Right ventricle myocardium inferior (tissue), 1 donor: ENCODE measurements around the gene PARD6G. TPM values are rescaled to one million over a fixed set of nuclear protein-coding genes. Genes with fewer than 3 reads are reported as not detected.
"Not testable (repeated sequence)": the region's sequence is repeated elsewhere in the genome, so short reads cannot be mapped to it uniquely, and the experiment has no call there.

Experiments
- ATAC-seq: fragments of 200-7000 bp; cut with Tn5 transposase; one replicate; pipeline ENCODE4 v1.9.1; 2020; ENCODE audit warnings: mild to moderate bottlenecking, moderate library complexity
- DNase-seq: peaks from one replicate; pipeline ENCODE4 v3.0.0; 2021; ENCODE audit errors: missing footprints
- intact Hi-C: fragments of 100-400 bp; cut with DNase I; formaldehyde crosslinking; loops from one replicate; pipeline ENCODE4 v1.11.0; 2022
- total RNA-seq: library from RNA; stranded (reverse); fragmentation: NEBNext Ultra II Directional; extraction: Animal tissue kit (Norgen Biotek cat#: 25700); gene quantifications from one replicate; pipeline ENCODE4 v1.2.1, GENCODE V29; 2021
- donor health status: DM: no; HTN: yes; CAD: no; lungs with severe emphysema.

The PARD6G gene
- total RNA-seq, 1 donor from 2014 or later: 2.1 TPM

GRCh38 chr18:80164727-80165355 is 82.5 kb downstream of the PARD6G start:
- ATAC-seq, intact Hi-C loops, DNase-seq: not testable (repeated sequence)

GRCh38 chr18:80163183-80163582 is 84.1 kb downstream of the PARD6G start:
- DNase-seq (no peak), ATAC-seq (no peak)
- intact Hi-C loops: no loop called here

- ATAC-seq: no peak
- intact Hi-C loops: no loop called here
- no peak for DNase-seq
These were observed 85.4 kb downstream of the PARD6G start for GRCh38 chr18:80161781-80162417.

- ATAC-seq (peak; percentile 72), DNase-seq (no peak)
- intact Hi-C loops: no loop called here
These were observed 87.3 kb downstream of the PARD6G start for GRCh38 chr18:80159713-80160636.

GRCh38 chr18:80158365-80158764 is 88.9 kb downstream of the PARD6G start:
- DNase-seq (no peak), ATAC-seq (no peak)
- intact Hi-C loops: no loop called here

GRCh38 chr18:80157708-80158343 is 89.5 kb downstream of the PARD6G start:
- intact Hi-C loops: no loop called here
- peak; percentile 86 for DNase-seq

GRCh38 chr18:80154293-80154692 is 93.0 kb downstream of the PARD6G start:
- DNase-seq: no peak
- ATAC-seq: no peak
- intact Hi-C loops: no loop called here

More at GRCh38 chr18:80157708-80158343, 89.5 kb downstream of the PARD6G start:
- no peak for ATAC-seq

- DNase-seq (no peak), ATAC-seq (no peak)
- intact Hi-C loops: no loop called here
These were observed 97.6 kb downstream of the PARD6G start for GRCh38 chr18:80149667-80150066.

GRCh38 chr18:80148326-80149199 is 98.8 kb downstream of the PARD6G start:
- intact Hi-C loops: no loop called here
- peak; percentile 58 for DNase-seq
- no peak for ATAC-seq

- ATAC-seq: peak; percentile 88
- intact Hi-C loops: no loop called here
These were observed 99.6 kb downstream of the PARD6G start for GRCh38 chr18:80147418-80148325.

GRCh38 chr18:80147037-80147417 is 100.3 kb downstream of the PARD6G start:
- ATAC-seq (peak; percentile 35), DNase-seq (no peak)
- intact Hi-C loops: no loop called here

More at GRCh38 chr18:80147418-80148325, 99.6 kb downstream of the PARD6G start:
- peak; percentile 83 for DNase-seq

- ATAC-seq (no peak), DNase-seq (no peak)
- intact Hi-C loops: no loop called here
These were observed 102.0 kb downstream of the PARD6G start for GRCh38 chr18:80145196-80145804.

- DNase-seq (no peak), ATAC-seq (no peak)
- intact Hi-C loops: no loop called here
These were observed 103.4 kb downstream of the PARD6G start for GRCh38 chr18:80143881-80144280.

GRCh38 chr18:80140455-80140985 is 106.8 kb downstream of the PARD6G start:
- intact Hi-C loops: no loop called here

GRCh38 chr18:80137976-80138375 is 109.3 kb downstream of the PARD6G start:
- intact Hi-C loops: no loop called here
- ATAC-seq: no peak
- DNase-seq: no peak

More at GRCh38 chr18:80140455-80140985, 106.8 kb downstream of the PARD6G start:
- ATAC-seq (no peak), DNase-seq (no peak)

- intact Hi-C loops: no loop called here
- ATAC-seq (no peak), DNase-seq (no peak)
These were observed 110.2 kb downstream of the PARD6G start for GRCh38 chr18:80137137-80137536.
